OCI-LY7 (cell line): Measurements from ENCODE around the gene UBAC1.

Experiments used
- EZH2phosphoT487 ChIP-seq: fragments of 200-600 bp; sonication (generic); IDR thresholded peaks from 2 replicates; pipeline ENCODE4 v1.6.1; 2018; ENCODE audit warnings: low read depth, borderline replicate concordance, mild to moderate bottlenecking, mixed run types, antibody characterized with exemption, low read length, moderate library complexity, mixed read lengths
- TF ChIP-seq, protein P1 (sequence below): fragments of 200-600 bp; sonication (generic); conservative IDR thresholded peaks from 2 replicates; pipeline ENCODE4 v1.5.1; 2014; ENCODE audit warnings: mild to moderate bottlenecking, antibody characterized with exemption, low read length, moderate library complexity, mixed read lengths

DNA sequence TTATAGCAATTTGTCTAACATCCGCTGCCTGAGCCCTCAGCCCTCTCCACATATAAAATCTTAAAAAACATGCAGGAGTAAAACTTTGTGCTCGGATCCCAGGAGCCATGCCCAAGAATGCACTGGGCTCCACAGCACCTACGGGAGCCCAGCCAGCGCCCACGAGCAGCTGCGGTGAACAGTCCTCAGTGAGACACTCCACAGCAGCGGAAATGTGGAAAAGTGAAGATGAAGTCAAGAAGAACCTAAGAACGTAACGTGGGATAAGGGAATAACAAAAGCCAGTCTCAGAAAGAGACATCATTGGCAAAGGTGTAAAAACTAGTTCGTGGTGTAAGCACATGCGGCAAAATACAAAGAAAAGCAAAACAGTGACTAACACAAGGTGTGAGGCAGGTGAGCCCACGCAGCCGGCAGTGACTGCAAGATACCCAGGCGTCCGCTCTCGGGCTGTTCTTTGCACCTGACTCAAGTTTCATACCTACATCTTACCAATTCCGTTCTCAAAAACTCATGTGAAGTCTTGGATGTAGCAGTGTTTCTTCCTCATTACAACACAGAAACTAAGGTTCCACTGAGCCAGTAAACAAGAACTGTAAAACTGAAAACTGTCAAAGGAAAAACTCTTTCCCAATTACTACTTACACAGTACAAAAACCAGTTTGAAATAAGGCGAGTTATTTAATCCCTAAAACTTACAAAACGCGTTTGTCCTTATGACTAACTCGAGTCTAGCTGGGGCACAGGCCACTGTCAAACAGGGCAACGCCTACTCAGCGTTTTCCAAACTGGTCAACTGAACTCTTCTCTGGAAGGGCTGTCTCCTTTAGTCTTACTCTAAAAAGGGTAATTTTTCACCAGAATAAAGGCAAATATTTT lies 55.6 kb downstream of the UBAC1 start:
- TF ChIP-seq, protein P1, sequence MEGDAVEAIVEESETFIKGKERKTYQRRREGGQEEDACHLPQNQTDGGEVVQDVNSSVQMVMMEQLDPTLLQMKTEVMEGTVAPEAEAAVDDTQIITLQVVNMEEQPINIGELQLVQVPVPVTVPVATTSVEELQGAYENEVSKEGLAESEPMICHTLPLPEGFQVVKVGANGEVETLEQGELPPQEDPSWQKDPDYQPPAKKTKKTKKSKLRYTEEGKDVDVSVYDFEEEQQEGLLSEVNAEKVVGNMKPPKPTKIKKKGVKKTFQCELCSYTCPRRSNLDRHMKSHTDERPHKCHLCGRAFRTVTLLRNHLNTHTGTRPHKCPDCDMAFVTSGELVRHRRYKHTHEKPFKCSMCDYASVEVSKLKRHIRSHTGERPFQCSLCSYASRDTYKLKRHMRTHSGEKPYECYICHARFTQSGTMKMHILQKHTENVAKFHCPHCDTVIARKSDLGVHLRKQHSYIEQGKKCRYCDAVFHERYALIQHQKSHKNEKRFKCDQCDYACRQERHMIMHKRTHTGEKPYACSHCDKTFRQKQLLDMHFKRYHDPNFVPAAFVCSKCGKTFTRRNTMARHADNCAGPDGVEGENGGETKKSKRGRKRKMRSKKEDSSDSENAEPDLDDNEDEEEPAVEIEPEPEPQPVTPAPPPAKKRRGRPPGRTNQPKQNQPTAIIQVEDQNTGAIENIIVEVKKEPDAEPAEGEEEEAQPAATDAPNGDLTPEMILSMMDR, result no peak
- TF ChIP-seq EZH2phosphoT487, result no peak
